Epidermal melanocyte (primary cell): ENCODE results near the gene DKC1.
"Not testable (repeated sequence)": the region's sequence is repeated elsewhere in the genome, so short reads cannot be mapped to it uniquely, and the experiment has no call there.

Experiments used
- DNase-seq: peaks from one replicate; pipeline ENCODE4 v3.0.0; 2011; ENCODE audit warnings: low spot score; ENCODE audit not compliant: insufficient read length

The DKC1 gene

DNA sequence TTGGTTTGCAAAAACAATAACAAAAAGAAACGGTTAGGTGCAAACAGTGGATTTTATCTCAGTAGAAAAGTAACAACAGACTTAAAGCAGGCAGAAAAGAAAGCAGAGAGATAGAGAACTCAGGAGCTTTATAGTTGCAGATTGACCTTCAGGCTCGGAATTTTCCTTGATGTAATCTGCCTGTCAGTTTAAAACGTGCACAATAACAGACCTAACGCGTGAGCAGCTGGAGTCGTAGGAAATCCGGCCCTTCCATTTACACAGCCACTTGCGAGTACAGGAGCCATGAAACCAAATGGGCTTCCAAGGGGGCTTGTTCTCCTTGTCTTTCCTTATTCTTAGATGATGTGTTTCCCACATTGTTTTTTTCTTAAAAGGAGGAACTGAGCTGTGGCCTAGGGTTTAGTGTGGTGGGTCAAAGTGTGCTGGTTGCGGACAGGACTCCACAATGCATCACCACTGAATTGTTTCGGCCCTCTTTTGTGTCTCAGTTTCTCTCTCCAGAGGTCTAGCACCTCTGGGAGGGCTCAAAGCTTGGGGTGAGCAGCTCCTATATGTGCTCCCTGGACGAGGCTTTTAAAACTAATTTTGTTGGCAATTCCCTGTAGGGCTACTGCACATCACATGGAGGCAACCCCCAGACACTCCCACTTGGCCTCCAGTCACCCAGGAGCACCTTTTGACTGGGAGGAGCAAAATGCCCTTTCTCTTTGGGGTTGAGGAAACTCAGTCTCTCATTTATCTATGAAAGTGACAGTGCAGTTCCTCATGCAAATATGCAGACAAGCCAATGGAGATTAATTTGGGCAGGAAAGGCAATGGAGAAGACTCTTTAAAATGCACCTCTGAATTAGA lies 56.5 kb downstream of the DKC1 start:
- DNase-seq: no peak

DNA sequence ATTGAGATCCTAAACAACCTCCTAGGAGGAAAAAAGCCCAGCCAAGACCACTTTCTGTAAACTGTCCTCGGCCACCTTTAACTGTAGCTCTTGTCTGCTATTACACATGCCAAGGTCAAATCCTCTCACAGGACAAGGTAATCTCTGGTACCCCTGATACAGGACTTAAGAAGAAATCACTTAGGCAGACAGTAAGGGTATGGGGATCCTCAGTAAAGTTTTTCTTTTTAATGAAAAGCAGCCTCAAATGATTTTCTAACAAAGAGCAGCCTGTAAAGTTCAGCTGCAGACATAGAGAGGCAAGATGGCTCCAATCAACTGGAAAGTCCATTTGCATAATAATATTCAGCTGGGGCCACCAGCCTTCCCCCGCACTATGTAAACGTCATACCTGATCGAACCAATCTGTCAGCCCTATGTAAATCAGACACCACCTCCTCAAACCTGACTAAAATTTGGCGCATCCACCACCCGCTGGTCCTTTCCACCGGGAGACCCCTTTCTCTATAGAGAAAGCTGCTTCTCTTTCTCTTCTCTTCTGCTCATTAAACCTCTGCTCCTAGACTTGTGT lies 57.2 kb downstream of the DKC1 start:
- DNase-seq: no peak

DNA sequence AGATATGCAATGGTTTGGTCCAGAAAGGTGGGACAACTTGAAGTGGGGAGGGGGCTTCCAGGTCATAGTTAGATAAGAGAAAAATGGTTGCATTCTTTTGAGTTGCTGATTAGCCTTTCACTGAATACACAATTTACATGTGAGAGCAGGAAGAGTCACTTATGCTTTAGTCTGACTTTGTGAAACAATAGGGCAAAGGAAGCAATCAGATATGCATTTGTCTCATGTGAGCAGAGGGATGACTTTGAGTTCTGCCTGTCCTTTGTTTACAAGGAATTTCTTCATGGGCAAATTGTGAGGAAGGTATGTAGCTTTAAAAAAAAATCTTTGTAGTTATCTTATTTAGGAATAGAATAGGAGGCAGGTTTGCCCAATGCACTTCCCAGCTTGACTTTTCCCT lies 58.9 kb downstream of the DKC1 start:
- DNase-seq: no peak

DNA sequence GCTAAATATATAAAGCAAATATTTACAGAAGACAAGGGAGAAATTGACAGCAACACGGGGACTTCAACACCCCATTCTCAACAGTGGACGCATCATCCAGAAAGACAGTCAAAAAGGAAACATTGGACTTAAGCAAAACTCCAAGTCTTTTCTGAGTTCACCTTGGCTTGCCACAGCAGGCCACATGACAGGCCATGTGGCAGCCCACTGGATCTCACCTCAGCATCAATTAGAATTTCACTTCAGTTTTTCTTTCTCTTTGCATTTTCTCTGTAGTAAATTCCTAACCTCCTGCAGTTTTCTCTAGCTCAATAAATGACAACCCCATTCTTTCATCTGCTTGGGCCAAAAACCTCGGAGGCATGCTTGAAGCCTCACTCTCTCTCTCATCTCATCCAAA lies 59.4 kb downstream of the DKC1 start:
- no peak for DNase-seq

DNA sequence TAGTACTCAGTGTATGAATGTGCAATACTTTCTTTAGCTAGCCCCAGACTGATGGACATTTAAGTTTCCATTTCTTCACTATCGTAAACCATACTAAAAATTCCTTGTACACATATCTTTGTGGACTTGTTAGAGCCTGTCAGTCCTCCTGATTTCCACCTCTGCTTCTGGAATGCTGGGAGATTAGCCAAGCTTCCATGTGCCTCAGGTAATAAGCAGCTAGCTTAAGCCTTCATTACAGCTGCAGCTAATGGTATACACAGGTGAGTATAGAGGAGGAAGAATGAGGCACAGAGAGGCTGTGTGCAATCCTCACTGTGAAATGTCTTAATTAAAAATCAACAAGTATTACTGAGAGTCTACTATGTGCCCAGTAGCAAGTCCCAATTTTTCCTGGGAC lies 62.0 kb downstream of the DKC1 start:
- no peak for DNase-seq

DNA sequence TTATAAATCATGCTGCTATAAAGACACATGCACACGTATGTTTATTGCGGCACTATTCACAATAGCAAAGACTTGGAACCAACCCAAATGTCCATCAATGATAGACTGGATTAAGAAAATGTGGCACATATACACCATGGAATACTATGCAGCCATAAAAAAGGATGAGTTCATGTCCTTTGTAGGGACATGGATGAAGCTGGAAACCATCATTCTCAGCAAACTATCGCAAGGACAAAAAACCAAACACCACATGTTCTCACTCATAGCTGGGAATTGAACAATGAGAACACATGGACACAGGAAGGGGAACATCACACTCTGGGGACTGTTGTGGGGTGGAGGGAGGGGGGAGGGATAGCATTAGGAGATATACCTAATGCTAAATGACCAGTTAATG lies 62.9 kb downstream of the DKC1 start:
- not testable (repeated sequence) for DNase-seq
